ENCODE data around the gene CBFA2T3. TPM values are rescaled to one million over a fixed set of nuclear protein-coding genes. Genes with fewer than 3 reads are reported as not detected.

The CBFA2T3 gene
- total RNA-seq, 1 experiment from 2014 or later, result 2.9 TPM

DNA sequence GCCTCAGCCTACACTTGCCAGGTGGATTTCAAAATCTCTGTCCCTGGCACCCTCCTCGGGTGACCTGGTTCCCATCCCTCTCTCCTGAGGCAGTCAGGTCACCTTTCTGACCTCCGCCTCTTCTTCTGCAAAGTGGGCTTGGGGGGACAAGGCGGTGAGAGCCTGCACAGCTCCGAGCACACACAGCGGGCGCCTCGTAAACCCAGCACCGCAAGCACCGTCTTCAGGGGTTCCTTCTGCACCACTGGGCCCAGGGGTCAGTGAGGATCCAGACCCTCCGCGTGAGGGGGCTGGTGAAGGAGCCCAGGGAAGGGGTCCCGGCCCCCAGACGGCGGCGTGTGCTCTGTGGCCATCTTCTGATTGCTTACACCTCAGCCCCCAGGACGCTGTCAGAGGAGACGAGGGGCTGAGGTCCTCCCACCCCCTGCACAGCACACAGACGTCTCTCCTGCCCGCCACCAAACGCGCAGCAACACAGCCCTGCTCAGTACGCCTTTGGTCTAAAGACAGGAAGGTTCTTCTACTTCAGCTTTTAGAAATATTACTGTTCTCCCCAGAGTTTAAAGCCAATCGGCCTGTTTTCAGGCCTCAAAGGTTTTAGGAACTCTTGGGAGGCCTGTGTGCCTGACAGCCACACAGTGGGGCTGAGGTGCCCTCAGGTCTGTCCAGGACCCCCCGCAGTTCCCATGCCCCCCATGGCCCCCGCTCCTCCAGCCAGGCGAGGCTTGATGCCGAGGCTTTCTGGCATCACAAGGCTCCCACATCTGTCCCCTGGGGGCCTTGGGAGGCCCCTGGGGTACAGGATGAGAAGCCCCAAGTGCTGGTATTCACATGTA is 2.7 kb downstream of the CBFA2T3 start:
- Histone ChIP-seq H2BK12ac (ENCODE audit: insufficient read length, low read depth, low read length) (no peak overlapping the region), H3K4me1 (ENCODE audit: insufficient read depth, low read length) (no peaks in the 10 kb centered on the region), H3T11ph (ENCODE audit: low read length) (no peak overlapping the region), H3K18ac (ENCODE audit: insufficient read length, low read depth, low read length) (no peak overlapping the region), H4K5ac (ENCODE audit: insufficient read length, low read depth, low read length) (no peak overlapping the region), H2BK5ac (ENCODE audit: insufficient read length, low read length) (no peak overlapping the region), H3K79me1 (ENCODE audit: insufficient read depth, low read depth, low read length, poor library complexity, severe bottlenecking) (no peaks in the 10 kb centered on the region), H3K9me3 (ENCODE audit: control insufficient read depth, low read depth, low read length) (no peaks in the 10 kb centered on the region), H2AK5ac (ENCODE audit: insufficient read length, low read length) (no peak overlapping the region), H3K27ac (ENCODE audit: insufficient read length, low read depth, low read length) (no peak overlapping the region), H4K20me1 (ENCODE audit: control insufficient read depth, insufficient read depth, insufficient read length) (no peaks in the 10 kb centered on the region), H3K27me3 (ENCODE audit: insufficient read depth, low read length) (no peaks in the 10 kb centered on the region), H2BK20ac (ENCODE audit: low read depth, low read length, poor library complexity, severe bottlenecking) (no peak overlapping the region), H3K79me2 (ENCODE audit: insufficient read depth, low read length) (no peaks in the 10 kb centered on the region), H3K4me2 (ENCODE audit: insufficient read depth, insufficient read length, low read length) (no peak overlapping the region), H4K91ac (ENCODE audit: insufficient read length, low read depth, low read length) (no peak overlapping the region), H2BK120ac (ENCODE audit: low read depth, low read length, poor library complexity, severe bottlenecking) (no peak overlapping the region), H3K9ac (ENCODE audit: extremely low read depth, insufficient read length, low read length) (no peak overlapping the region), H3K56ac (ENCODE audit: insufficient read length, low read depth, low read length) (no peak overlapping the region), H2BK15ac (ENCODE audit: low read depth, low read length) (no peak overlapping the region), H3K4ac (ENCODE audit: low read depth, low read length) (no peak overlapping the region), H3K14ac (ENCODE audit: insufficient read depth, low read length) (no peak overlapping the region), H3K23ac (ENCODE audit: insufficient read length, low read depth, low read length) (no peak overlapping the region), H4K8ac (replicated peaks; ENCODE audit: insufficient read length, low read depth, low read length) (no peak overlapping the region), H3K23me2 (ENCODE audit: insufficient read length, low read depth, low read length, poor library complexity, severe bottlenecking) (no peaks in the 10 kb centered on the region), H2AFZ (ENCODE audit: low read length) (no peak overlapping the region)
- Mint-ChIP-seq H3K4me1 (peaks cover 0 to 6% of the 10 kb centered on the region in 2 experiments; a peak in 1 of 4 replicates), H3K4me3 (no peak overlapping the region), H3K27ac (no peak overlapping the region; a peak in 1 of 7 replicates), H3K9me3 (no peaks in the 10 kb centered on the region), H3K36me3 (ENCODE audit: insufficient read depth in 1 of 3, low read depth in 3 of 3) (no peaks in the 10 kb centered on the region), H3K27me3 (ENCODE audit: low read depth) (no peaks in the 10 kb centered on the region)
- TF ChIP-seq, protein P1, sequence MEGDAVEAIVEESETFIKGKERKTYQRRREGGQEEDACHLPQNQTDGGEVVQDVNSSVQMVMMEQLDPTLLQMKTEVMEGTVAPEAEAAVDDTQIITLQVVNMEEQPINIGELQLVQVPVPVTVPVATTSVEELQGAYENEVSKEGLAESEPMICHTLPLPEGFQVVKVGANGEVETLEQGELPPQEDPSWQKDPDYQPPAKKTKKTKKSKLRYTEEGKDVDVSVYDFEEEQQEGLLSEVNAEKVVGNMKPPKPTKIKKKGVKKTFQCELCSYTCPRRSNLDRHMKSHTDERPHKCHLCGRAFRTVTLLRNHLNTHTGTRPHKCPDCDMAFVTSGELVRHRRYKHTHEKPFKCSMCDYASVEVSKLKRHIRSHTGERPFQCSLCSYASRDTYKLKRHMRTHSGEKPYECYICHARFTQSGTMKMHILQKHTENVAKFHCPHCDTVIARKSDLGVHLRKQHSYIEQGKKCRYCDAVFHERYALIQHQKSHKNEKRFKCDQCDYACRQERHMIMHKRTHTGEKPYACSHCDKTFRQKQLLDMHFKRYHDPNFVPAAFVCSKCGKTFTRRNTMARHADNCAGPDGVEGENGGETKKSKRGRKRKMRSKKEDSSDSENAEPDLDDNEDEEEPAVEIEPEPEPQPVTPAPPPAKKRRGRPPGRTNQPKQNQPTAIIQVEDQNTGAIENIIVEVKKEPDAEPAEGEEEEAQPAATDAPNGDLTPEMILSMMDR (conservative IDR thresholded peaks at IDR 0.05), result no peak
- no CpG with 5 or more reads among the region's 27 CpGs for WGBS (ENCODE audit: extremely low coverage, insufficient read length, low lambda C conversion rate)
- DNase-seq, result no peak

Measured in H9 (cell line).